Umbilical cord (tissue), 2 donors: ENCODE results near the gene MYOCD. TPM values are rescaled to one million over a fixed set of nuclear protein-coding genes. Genes with fewer than 3 reads are reported as not detected.

ENCODE experiments used
- DNase-seq: peaks from one replicate; pipeline ENCODE4 v3.0.0-alpha.2; 2015; ENCODE audit warnings: low spot score
- total RNA-seq: library from RNA; depleted of rRNA; stranded (reverse); fragments of >200 nt; gene quantifications from one replicate; pipeline ENCODE4 v1.2.3, GENCODE V29; 2014; ENCODE audit warnings: low replicate concordance; ENCODE audit not compliant: insufficient read depth

The MYOCD gene
- total RNA-seq, 1 donor from 2014 or later = 98.7 TPM

DNA sequence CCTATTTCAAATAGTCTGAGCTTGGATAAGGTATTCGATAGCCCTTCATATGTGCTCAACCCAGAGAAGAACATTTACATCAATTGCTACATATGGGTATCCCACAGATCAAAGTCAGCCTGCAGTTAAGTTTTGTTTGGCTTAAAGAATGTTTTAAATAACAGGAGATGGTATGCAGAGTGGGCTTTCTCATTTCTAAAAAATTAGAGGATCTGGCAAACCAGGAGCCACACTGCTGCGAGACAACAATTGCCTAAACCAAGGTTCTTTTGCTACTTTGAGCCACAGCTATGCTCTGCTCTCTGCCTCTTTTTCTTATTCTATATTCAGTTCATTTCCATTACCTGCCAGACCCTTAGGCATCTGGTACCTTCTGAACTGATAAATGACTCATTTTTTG, 93.4 kb downstream of the MYOCD start:
- DNase-seq = no peak

DNA sequence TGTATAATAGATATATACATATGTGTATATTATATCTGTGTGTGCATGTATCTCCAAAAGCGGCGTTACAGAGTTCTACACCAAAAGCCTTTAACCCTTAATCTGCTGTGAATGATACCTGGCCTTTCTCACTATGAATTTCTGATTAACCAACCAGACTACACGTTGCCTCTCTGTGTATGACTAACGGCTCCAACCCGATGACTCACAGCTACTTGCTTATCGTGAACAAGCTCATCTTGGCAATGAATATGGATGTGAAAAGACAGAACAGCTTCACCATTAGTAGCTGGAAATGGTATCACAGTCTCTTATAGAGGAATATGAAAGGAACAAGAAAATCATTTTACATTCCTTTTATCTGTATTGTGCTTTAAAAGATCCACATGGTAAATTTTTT, 99.9 kb downstream of the MYOCD start:
- peak; percentile 93 for DNase-seq

DNA sequence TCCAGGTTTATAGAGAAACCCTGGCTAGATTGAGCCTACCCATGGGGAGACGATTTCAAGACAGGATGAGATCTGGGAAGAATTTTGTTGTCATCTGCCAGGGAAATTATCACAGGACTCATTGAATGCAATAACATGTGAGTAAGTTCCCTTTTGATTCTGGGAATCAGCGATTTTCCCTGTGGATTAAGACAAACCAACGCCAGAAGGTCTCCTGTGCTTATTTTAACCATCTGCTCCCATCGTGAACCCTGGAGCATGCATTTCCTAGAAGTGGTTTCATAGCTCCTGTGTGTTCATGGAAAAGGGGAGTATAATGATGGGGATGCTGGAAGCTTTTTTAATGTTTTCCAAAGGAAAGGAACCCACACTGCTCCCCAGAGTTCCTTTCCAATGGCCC, 102.6 kb downstream of the MYOCD start:
- no peak for DNase-seq

DNA sequence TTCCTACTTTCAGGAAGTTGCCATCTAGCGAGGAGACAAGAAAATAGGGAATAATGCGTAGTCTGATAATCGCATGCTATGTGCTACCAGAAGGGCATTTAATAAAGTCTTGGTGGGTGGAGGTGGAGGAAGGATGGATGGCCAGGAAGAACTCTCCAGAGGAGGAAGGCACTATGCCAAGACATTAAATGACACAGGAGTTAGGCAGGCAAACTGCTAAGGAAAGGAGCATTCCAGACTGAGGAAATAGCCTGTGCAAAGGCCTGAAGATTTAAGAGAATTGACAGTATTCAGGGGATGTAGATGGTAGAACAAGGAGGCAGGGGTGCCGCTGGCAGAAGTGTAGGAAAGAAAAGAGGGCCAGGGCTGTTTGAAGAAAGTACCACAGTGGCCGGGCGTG, 104.3 kb downstream of the MYOCD start:
- peak; percentile 18 for DNase-seq

DNA sequence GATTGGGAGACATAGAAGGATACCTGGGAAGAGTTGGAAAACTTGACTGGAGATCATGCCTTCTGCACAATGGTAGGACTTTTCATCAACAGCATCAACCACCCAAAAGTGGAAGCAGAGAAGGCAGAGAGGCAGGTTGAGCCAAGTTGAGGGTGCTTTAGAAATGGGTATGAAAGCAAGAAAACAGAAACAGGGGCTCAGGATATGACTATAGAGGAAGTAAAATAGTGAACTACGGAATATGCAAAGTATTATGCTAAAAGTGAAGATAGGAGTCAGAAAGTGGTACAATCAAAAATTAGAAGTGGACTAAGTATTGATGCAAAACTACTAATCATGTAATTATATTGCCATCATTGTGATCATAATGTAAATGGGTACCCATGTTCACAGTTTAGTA, 107.5 kb downstream of the MYOCD start:
- no peak for DNase-seq

DNA sequence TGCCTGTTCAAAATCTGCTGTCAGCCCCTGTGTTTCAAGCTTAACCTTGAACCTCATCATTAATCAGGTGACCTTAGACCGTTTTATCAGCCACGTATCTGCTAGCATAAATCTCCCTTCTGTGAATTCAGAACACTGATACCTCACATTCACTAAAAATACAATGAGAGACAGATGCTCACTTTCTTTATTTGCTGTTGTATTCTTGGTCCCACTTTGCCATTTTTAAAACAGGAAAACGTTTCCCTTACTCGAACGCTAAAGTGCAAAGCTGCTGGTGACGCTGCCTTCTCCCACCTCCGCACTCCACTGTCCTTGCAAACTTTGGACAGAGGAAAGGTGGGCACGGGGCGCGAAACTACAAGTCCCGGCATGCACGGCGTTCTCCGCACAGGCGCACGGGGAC, 123.4 kb downstream of the MYOCD start:
- no peak for DNase-seq

DNA sequence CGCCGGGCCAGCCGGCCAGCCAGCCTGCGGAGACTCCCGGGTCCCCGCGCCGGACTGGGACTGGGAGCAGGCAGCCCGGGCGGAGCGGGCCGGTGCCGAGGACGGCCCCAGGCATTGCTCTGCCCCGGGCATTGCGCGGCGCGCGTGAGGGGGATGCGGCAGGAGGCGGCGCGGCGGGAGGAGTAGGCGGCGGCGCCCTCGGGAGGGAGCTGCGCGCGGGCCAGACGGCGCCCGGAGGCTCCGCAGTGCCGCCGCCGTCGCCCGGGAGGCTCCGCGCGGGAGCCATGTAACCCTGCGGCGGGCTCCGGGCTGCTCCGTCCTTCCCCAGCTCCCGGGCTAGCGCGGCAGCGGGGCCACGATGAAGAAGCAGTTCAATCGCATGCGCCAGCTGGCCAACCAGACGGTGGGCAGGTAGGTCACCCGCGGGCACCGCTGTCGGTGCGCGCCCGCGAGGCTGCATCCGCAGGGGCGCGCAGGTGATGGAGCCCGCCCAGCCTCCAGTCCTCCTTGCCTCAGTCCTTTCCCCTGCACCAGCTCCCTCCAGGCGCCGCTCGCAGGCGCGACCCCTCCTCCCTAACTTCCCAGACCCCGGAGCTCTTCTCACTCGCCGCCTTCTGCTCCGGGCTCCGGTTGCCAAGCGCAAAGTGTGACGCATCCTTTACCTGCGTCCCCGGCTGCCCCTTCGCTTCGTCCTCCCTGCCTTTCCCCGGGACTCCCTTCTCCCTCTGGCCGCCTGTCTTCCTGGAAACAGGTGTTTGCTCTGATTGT, 124.0 kb downstream of the MYOCD start, which contains the start of gene ARHGAP44:
TSS of gene ARHGAP44 (plus strand) at position 18 of the 768 bp plus-strand sequence. CDS start at position 359, 341 bp downstream.
- peak; percentile 71 for DNase-seq

DNA sequence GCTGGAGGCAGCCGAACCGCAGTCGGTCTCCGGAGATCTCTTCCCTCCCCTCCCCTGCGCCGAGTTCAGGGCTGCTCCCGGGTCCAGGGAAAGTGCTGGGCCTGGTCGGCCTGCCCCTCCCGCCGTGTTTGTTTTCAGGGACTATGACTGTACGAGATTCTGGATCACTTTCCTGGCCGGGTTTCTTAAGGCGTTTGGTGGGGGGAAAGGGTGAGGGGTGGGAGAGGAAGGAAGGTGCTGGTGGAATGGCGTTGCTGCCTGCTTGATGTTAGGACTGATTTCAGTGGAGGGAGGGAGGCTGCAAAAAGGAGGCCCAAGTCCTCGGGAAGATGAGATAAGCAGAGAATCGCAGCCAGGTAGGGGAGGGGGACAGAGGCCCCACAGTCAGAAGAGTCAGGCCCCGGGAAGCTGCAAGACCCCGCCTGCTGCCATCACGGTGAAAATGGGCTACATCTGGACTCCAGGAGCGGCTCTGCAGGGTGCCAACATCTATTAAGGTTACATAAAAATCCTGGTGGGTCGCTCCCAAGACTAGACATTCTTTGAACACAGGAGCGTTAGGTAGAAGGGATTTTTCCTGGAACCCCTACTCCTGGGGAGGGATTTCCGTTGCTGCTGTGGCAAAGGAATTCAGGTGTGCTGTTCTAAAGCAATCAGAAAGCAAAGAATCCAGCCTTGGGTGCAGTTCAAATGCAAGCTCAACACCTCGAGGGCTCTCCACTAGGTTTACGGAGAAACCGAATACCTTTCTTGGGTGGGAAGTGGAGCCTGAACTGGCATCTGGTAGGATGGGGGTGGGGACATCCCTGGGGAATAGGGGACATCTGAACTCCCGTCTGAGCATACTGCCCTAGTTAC, 124.8 kb downstream of the MYOCD start:
- DNase-seq = no peak

DNA sequence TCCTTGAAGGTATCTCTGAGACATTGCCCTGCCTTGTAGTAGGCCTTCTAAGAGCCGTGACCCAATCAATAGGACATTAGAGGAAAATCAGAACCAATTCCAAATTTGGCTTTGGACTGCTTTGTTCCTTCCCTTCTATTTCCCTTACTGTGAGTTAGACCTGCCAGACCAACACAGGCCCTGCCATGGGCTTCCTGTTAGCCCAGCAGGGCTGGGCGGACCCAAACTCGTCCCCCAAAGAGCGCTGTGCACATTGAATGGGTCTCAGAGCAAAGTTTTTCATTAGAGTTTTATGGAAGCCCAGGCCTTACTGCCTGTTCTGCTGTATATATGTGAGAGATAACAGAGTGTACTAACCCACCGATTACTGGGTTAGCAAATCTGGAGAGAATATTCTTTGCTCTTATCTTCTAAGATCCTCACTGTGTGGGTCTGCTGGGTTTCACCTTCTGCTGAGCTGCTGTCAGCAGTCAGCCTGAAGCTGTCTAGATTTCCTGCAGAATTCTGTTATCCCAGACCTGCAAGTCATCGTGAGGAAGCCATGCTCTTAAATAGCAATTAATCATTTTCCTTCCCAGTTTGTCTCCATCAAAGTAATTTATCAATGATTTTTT, 129.3 kb downstream of the MYOCD start:
- DNase-seq = peak; percentile 80

DNA sequence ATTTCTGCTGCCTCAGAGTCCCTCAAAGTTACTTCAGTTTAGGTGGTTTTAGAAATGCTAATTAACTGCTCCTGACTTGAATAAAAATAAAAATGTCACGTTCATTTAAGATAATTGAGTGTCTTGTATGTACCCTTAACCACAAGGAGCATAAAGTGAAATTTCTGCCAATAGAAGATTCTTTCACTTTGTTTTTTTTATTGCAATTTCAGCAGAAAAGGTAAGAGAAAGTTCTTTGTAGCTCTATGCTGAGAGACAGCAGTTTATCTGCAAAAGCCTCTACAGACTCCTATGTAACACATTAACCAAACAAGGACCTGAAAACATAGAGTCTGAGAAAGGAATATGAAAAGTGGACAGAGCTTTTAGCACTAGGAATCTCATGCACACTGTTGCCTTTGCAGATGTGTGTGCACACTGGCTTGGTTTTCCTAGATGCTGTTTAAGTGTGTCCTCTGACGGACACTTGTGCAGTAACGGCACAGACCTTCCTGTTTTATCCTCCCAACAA, 135.2 kb downstream of the MYOCD start:
- DNase-seq = no peak

DNA sequence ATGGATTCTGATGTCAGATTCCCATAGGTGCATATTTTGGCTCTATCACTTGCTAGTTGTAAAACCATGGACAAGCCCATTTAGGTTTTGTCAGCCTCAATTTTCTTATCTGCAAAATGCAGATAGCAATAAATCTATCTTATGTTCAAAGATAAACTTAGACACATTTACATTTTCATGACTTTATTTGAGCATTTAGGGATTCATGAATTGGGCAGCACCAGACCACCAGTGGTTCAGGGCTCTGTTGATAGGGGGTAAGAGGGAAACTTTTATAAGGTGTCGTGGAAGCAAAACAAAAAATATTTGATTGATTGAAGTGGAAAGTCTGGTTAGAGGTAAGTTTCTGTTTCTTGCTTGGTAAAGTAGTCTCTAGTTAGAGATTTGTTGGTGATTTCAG, 140.9 kb downstream of the MYOCD start:
- DNase-seq = no peak

DNA sequence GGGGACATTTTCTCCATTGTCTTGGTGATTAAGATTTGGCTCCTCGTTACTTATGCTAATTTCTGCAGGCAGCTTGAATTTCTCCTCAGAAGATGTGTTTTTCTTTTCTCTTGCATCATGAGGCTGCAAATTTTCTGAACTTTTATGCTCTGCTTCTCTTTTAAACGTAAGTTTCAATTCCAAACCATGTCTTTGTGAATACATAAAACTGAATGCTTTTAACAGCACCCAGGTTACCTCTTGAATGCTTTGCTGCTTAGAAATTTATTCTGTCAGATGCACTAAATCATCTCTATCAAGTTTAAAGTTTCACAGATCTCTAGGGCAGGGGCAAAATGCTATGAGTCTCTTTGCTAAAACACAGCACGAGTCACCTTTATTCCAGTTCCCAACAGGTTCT, 143.0 kb downstream of the MYOCD start:
- no peak for DNase-seq

DNA sequence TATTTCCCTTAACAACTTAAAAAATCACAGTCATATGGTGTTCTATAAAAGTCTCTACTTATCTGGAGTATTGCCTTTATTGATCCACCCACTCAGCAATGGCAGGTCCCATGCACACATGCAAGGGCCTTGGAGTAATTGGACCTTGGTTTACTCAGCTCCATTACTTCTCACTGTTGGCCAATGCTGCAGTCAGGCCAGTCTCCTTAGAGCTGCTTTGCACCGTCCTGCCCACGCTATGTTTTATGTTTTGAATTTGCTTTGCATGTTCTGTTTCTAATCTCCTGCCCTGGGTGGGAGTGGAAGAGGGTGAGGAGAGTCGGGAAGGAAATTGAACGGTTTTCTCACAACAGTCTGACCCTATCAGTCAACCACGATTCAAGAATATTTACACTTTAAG, 147.2 kb downstream of the MYOCD start:
- no peak for DNase-seq

DNA sequence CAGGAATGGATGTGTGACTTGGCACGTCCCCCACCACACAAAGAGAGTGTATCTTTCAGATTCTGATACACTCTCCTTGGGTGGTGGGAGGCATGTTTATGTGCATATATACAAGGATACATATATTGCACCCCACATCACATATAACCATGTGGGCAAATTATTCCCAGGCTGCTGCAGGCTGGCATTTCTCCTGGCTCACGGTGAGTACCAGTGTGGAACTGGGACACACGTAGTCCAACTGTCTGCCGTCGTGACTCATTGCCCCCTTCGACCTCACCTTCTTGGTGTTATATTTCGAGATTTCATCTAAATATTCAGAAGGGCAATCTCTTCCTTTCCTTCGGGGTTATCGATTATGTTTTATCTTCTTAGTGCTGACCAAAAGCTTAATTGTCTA, 148.0 kb downstream of the MYOCD start:
- no peak for DNase-seq

DNA sequence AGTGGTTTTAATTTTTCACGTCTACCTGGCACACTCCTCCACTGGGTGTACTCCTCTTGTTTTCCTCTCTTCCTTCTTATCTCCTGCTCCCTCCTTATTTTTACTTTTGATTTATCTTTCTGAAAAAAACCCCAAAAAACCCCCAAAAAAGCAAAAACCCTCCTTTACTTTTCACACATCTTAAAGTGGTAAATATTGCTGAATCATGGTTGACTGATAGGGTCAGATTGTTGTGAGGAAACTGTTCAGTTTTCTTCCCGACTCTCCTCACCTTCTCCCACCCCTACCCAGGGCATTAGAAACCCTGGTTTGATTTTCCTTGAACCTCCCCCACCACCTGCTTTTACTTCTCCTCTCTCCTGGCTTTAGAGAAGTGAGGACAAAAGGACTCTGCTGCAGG, 149.0 kb downstream of the MYOCD start:
- no peak for DNase-seq

DNA sequence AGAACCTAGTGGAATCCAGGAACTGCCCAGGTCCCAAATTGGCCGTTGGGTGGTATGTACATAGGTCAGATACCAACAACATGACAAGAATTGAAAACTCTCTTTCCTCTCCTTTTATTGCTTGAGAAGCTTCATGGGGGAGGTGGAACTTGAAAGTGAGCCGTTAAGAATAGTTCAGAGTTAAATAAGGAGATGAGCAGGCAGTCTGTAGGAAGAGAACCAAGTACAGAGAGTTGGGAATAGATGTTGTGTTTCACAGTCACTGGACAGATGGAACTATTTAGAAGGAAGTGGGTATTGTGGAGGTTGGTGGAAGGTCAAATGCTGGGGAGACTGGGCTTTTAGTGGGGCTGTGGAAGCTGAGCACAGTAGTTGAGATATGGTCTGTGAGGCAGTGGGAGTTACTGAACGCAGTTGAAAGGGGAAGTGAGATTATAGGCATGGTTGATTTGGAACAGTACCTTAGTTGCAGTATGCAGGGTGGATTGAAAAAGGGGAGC, 150.0 kb downstream of the MYOCD start:
- DNase-seq = no peak

Other genes with a start within 250 kb of the MYOCD start
- gene ARHGAP44, start 123.6 kb downstream of the MYOCD start, total RNA-seq = 2.9 TPM